ENCODE measurements around the gene IL4. TPM values are rescaled to one million over a fixed set of nuclear protein-coding genes. Genes with fewer than 3 reads are reported as not detected.
A peak's percentile ranks its signal among the peaks of the same experiment; 100 is the strongest.

Gene IL4
- polyA plus RNA-seq, 6 donors from 2014 or later: not detected

- DNase-seq (no peak), ATAC-seq (ENCODE audit: low read depth in 2 of 2) (no peak)
- H3K36me3 Mint-ChIP-seq: peaks cover 14 to 33% of the 10 kb centered on the region in 2 donors
- H3K27ac Mint-ChIP-seq: peak overlapping the region in 1 of 6 donors; percentile 65
- peaks cover 0 to 6% (median 0%) of the 10 kb centered on the region in 3 donors for H3K4me1 Mint-ChIP-seq
- no peak overlapping the region for H3K4me3 Mint-ChIP-seq
- peaks cover 0 to 11% (median 0%) of the 10 kb centered on the region in 3 donors for H3K27me3 Mint-ChIP-seq
- peaks cover 10 to 28% (median 18%) of the 10 kb centered on the region in 7 donors for H3K9me3 Mint-ChIP-seq
Measured at GRCh38 chr5:132647473-132647872, 26.3 kb upstream of the IL4 start.

GRCh38 chr5:132648355-132648754, 25.4 kb upstream of the IL4 start:
- peaks cover under 1 to 11% (median 2%) of the 10 kb centered on the region in 3 donors for H3K27me3 Mint-ChIP-seq
- H3K27ac Mint-ChIP-seq: peak overlapping the region in 1 of 6 donors; percentile 5
- peaks cover 6 to 24% of the 10 kb centered on the region in 2 donors for H3K36me3 Mint-ChIP-seq
- no peak for ATAC-seq (ENCODE audit: low read depth in 2 of 2)
- H3K9me3 Mint-ChIP-seq: peaks cover 10 to 28% (median 18%) of the 10 kb centered on the region in 7 donors
- peak overlapping the region in 1 of 8 donors; percentile 8 for H3K4me3 Mint-ChIP-seq
- DNase-seq: no peak
- peaks cover 0 to 6% (median 0%) of the 10 kb centered on the region in 3 donors for H3K4me1 Mint-ChIP-seq

- H3K4me1 Mint-ChIP-seq: peaks cover 5 to 12% (median 7%) of the 10 kb centered on the region in 3 donors
- H3K9me3 Mint-ChIP-seq: peaks cover 10 to 28% (median 17%) of the 10 kb centered on the region in 7 donors
- peaks cover 25 to 31% (median 27%) of the 10 kb centered on the region in 3 donors for H3K27me3 Mint-ChIP-seq
- no peak overlapping the region for H3K27ac Mint-ChIP-seq
- ATAC-seq (ENCODE audit: low read depth in 2 of 2) (no peak), DNase-seq (no peak)
- H3K4me3 Mint-ChIP-seq: no peak overlapping the region
- peaks cover 6 to 14% of the 10 kb centered on the region in 2 donors for H3K36me3 Mint-ChIP-seq
Measured at GRCh38 chr5:132651838-132652469, 21.8 kb upstream of the IL4 start.

- no peak overlapping the region for H3K27ac Mint-ChIP-seq
- peaks cover 5 to 17% (median 9%) of the 10 kb centered on the region in 3 donors for H3K4me1 Mint-ChIP-seq
- DNase-seq: no peak
- no peak for ATAC-seq (ENCODE audit: low read depth in 2 of 2)
- peaks cover under 1 to 1% of the 10 kb centered on the region in 2 donors for H3K36me3 Mint-ChIP-seq
- peaks cover 38 to 43% (median 42%) of the 10 kb centered on the region in 3 donors for H3K27me3 Mint-ChIP-seq
- H3K4me3 Mint-ChIP-seq: no peak overlapping the region
- H3K9me3 Mint-ChIP-seq: peaks cover under 1 to 12% (median 4%) of the 10 kb centered on the region in 7 donors
Measured at GRCh38 chr5:132653716-132654115, 20.1 kb upstream of the IL4 start.

GRCh38 chr5:132655821-132656773, 17.7 kb upstream of the IL4 start:
- peak; percentile 23 to 43 for ATAC-seq (ENCODE audit: low read depth in 2 of 2)
- Mint-ChIP-seq H3K4me3 (peak overlapping the region in 7 of 8 donors; percentile 32 to 80 (median 64)), H3K27ac (peak overlapping the region in 1 of 6 donors; percentile 10), H3K9me3 (peaks cover 0 to 4% (median 0%) of the 10 kb centered on the region in 7 donors), H3K36me3 (no peaks in the 10 kb centered on the region), H3K27me3 (peaks cover 33 to 48% (median 43%) of the 10 kb centered on the region in 3 donors), H3K4me1 (peaks cover 8 to 19% (median 13%) of the 10 kb centered on the region in 3 donors)
- no peak for DNase-seq

- Mint-ChIP-seq H3K27me3 (peaks cover 31 to 48% (median 43%) of the 10 kb centered on the region in 3 donors), H3K4me3 (peak overlapping the region in 7 of 8 donors; percentile 21 to 79 (median 64))
Measured at GRCh38 chr5:132656774-132657355, 16.9 kb upstream of the IL4 start.

GRCh38 chr5:132657676-132658380, 16.0 kb upstream of the IL4 start, which contains the start of gene IL13:
TSS of gene IL13 (plus strand) at chr5:132658173. CDS start at chr5:132658187, 14 bp downstream.
- H3K4me1 Mint-ChIP-seq: peaks cover 10 to 26% (median 16%) of the 10 kb centered on the region in 3 donors
- DNase-seq (no peak), ATAC-seq (ENCODE audit: low read depth in 2 of 2) (no peak)
- peaks cover 0 to 4% (median 0%) of the 10 kb centered on the region in 7 donors for H3K9me3 Mint-ChIP-seq
- H3K36me3 Mint-ChIP-seq: no peaks in the 10 kb centered on the region
- H3K4me3 Mint-ChIP-seq: peak within 1 kb of the TSS in 6 of 8 donors; percentile 50 to 81 (median 68)
- H3K27ac Mint-ChIP-seq: no peak within 1 kb of the TSS
- peaks cover 27 to 48% (median 43%) of the 10 kb centered on the region in 3 donors for H3K27me3 Mint-ChIP-seq

More at GRCh38 chr5:132656774-132657355, 16.9 kb upstream of the IL4 start:
- ATAC-seq (ENCODE audit: low read depth in 2 of 2) (peak in 1 of 2 donors; percentile 23), DNase-seq (no peak)
- H3K36me3 Mint-ChIP-seq: no peaks in the 10 kb centered on the region
- H3K4me1 Mint-ChIP-seq: peaks cover 9 to 26% (median 15%) of the 10 kb centered on the region in 3 donors
- H3K27ac Mint-ChIP-seq: peak overlapping the region in 1 of 6 donors; percentile 10
- peaks cover 0 to 4% (median 0%) of the 10 kb centered on the region in 7 donors for H3K9me3 Mint-ChIP-seq

GRCh38 chr5:132658381-132659302, 15.1 kb upstream of the IL4 start:
- ATAC-seq (ENCODE audit: low read depth in 2 of 2) (no peak), DNase-seq (no peak)
- Mint-ChIP-seq H3K4me1 (peaks cover 15 to 29% (median 21%) of the 10 kb centered on the region in 3 donors), H3K4me3 (peak overlapping the region in 3 of 8 donors; percentile 10 to 81 (median 22)), H3K27me3 (peaks cover 25 to 43% (median 39%) of the 10 kb centered on the region in 3 donors), H3K9me3 (peaks cover 0 to 4% (median 0%) of the 10 kb centered on the region in 7 donors), H3K27ac (no peak overlapping the region), H3K36me3 (no peaks in the 10 kb centered on the region)

GRCh38 chr5:132659598-132660493, 13.9 kb upstream of the IL4 start:
- H3K27ac Mint-ChIP-seq: no peak overlapping the region
- DNase-seq: no peak
- peaks cover 15 to 27% (median 21%) of the 10 kb centered on the region in 3 donors for H3K4me1 Mint-ChIP-seq
- ATAC-seq (ENCODE audit: low read depth in 2 of 2): no peak
- H3K4me3 Mint-ChIP-seq: no peak overlapping the region
- H3K9me3 Mint-ChIP-seq: peaks cover 0 to 2% (median 0%) of the 10 kb centered on the region in 7 donors
- peaks cover 13 to 31% (median 27%) of the 10 kb centered on the region in 3 donors for H3K27me3 Mint-ChIP-seq
- H3K36me3 Mint-ChIP-seq: no peaks in the 10 kb centered on the region

- DNase-seq (no peak), ATAC-seq (ENCODE audit: low read depth in 2 of 2) (no peak)
- Mint-ChIP-seq H3K9me3 (peaks cover 0 to 2% (median 0%) of the 10 kb centered on the region in 7 donors), H3K4me1 (peaks cover 15 to 22% (median 20%) of the 10 kb centered on the region in 3 donors), H3K36me3 (no peaks in the 10 kb centered on the region), H3K27me3 (peaks cover 11 to 27% (median 26%) of the 10 kb centered on the region in 3 donors), H3K27ac (peak overlapping the region in 1 of 6 donors; percentile 60), H3K4me3 (no peak overlapping the region)
Measured at GRCh38 chr5:132661231-132662003, 12.4 kb upstream of the IL4 start.

Data from naive B cell (primary cell).